HEK293 (cell line): Measurements from ENCODE around the gene AATK.

Source experiments
- CTCF ChIA-PET: fragments of 350-600 bp; formaldehyde crosslinking; extraction: SDS; loops from one replicate; lab custom pipeline; 2021; ENCODE audit warnings: antibody characterized with exemption; lab: Yijun Ruan, JAX
- POLR2A ChIA-PET: fragments of 300-600 bp; formaldehyde crosslinking; extraction: SDS; loops from one replicate; lab custom pipeline; 2020; ENCODE audit warnings: antibody characterized with exemption, inconsistent platforms; lab: Yijun Ruan, JAX
- H3K27ac ChIP-seq: fragments of 200-500 bp; sonication (Bioruptor generic); 2 replicates; pipeline ENCODE4 v1.5.1; 2014; ENCODE audit warnings: low read depth, low read length, control low read depth, inconsistent platforms; ENCODE audit errors: extremely low read depth
- H3K36me3 ChIP-seq, 2 experiments: fragments of 200-500 bp in 1 of 2; sonication (Bioruptor generic) in 1 of 2; 1 replicate in 1 of 2; 2 replicates in 1 of 2; pipeline ENCODE4 v1.5.1; 2014 to 2017; ENCODE audit warnings: inconsistent platforms in 2 of 2, low read length in 2 of 2; ENCODE audit not compliant: control insufficient read depth in 2 of 2, insufficient read depth in 1 of 2
- H3K4me1 ChIP-seq: fragments of 200-500 bp; sonication (Bioruptor generic); 2 replicates; pipeline ENCODE4 v1.5.1; 2014; ENCODE audit warnings: mild to moderate bottlenecking, low read length, inconsistent platforms; ENCODE audit not compliant: control insufficient read depth, insufficient read depth
- H3K4me3 ChIP-seq: 2 replicates; pipeline ENCODE4 v1.5.1; 2011; ENCODE audit warnings: low read depth, mild to moderate bottlenecking, control low read depth, low read length, moderate library complexity
- H3K9me3 ChIP-seq: fragments of 200-500 bp; sonication (Bioruptor generic); 2 replicates; pipeline ENCODE4 v1.5.1; 2014; ENCODE audit warnings: low read depth, low read length, inconsistent platforms; ENCODE audit not compliant: control insufficient read depth, insufficient read depth
- IKZF3 ChIP-seq: fragments of 450-650 bp; IDR thresholded peaks from 2 replicates; pipeline ENCODE4 v1.5.0; 2018; ENCODE audit warnings: missing biosample characterization, mild to moderate bottlenecking, missing genetic modification characterization, moderate library complexity
- KLF1 ChIP-seq: fragments of 450-650 bp; formaldehyde crosslinking; IDR thresholded peaks from 2 replicates; pipeline ENCODE4 v1.5.1; 2016; ENCODE audit warnings: missing biosample characterization, missing genetic modification characterization
- SP2 ChIP-seq: fragments of 450-650 bp; formaldehyde crosslinking; IDR thresholded peaks from 2 replicates; pipeline ENCODE4 v1.5.1; 2016; ENCODE audit warnings: missing biosample characterization, missing genetic modification characterization
- ZFHX2 ChIP-seq: fragments of 450-650 bp; formaldehyde crosslinking; conservative IDR thresholded peaks from 2 replicates; pipeline ENCODE4 v1.5.1; 2016; ENCODE audit warnings: missing biosample characterization, missing genetic modification characterization
- ZFP69B ChIP-seq: fragments of 450-650 bp; formaldehyde crosslinking; IDR thresholded peaks from 2 replicates; pipeline ENCODE4 v1.5.1; 2016; ENCODE audit warnings: missing biosample characterization, missing genetic modification characterization
- ZIC2 ChIP-seq: fragments of 450-650 bp; formaldehyde crosslinking; IDR thresholded peaks from 2 replicates; pipeline ENCODE4 v1.5.1; 2016; ENCODE audit warnings: missing biosample characterization, missing genetic modification characterization
- ZNF140 ChIP-seq: fragments of 450-650 bp; formaldehyde crosslinking; IDR thresholded peaks from 2 replicates; pipeline ENCODE4 v1.5.1; 2016; ENCODE audit warnings: missing biosample characterization, missing genetic modification characterization
- ZNF24 ChIP-seq: fragments of 450-650 bp; formaldehyde crosslinking; IDR thresholded peaks from 2 replicates; pipeline ENCODE4 v1.5.1; 2016; ENCODE audit warnings: missing biosample characterization, missing genetic modification characterization
- ZNF302 ChIP-seq: fragments of 450-650 bp; formaldehyde crosslinking; IDR thresholded peaks from 2 replicates; pipeline ENCODE4 v1.5.1; 2016; ENCODE audit warnings: missing biosample characterization, missing genetic modification characterization, low read depth
- ZNF311 ChIP-seq: fragments of 450-650 bp; formaldehyde crosslinking; IDR thresholded peaks from 2 replicates; pipeline ENCODE4 v1.5.1; 2017; ENCODE audit warnings: missing biosample characterization, missing genetic modification characterization, borderline replicate concordance
- ZNF335 ChIP-seq: fragments of 450-650 bp; formaldehyde crosslinking; conservative IDR thresholded peaks from 2 replicates; pipeline ENCODE4 v1.5.1; 2016; ENCODE audit warnings: missing biosample characterization, missing genetic modification characterization
- ZNF664 ChIP-seq: fragments of 450-650 bp; formaldehyde crosslinking; IDR thresholded peaks from 2 replicates; pipeline ENCODE4 v1.5.1; 2016; ENCODE audit warnings: missing biosample characterization, missing genetic modification characterization
- ZNF792 ChIP-seq: fragments of 450-650 bp; formaldehyde crosslinking; IDR thresholded peaks from 2 replicates; pipeline ENCODE4 v1.5.1; 2016; ENCODE audit warnings: missing biosample characterization, missing genetic modification characterization
- ZNF830 ChIP-seq: fragments of 450-650 bp; IDR thresholded peaks from 2 replicates; pipeline ENCODE4 v1.5.0; 2018; ENCODE audit warnings: missing biosample characterization, missing genetic modification characterization, low read depth, mild to moderate bottlenecking, moderate library complexity
- ZNF837 ChIP-seq: fragments of 450-650 bp; formaldehyde crosslinking; IDR thresholded peaks from 2 replicates; pipeline ENCODE4 v1.5.1; 2016; ENCODE audit warnings: missing biosample characterization, missing genetic modification characterization
- TF ChIP-seq, protein P1 (sequence below): fragments of 450-650 bp; formaldehyde crosslinking; IDR thresholded peaks from 2 replicates; pipeline ENCODE4 v1.5.1; 2016; ENCODE audit warnings: missing biosample characterization, missing genetic modification characterization
- TF ChIP-seq, protein P2 (sequence below): fragments of 450-650 bp; formaldehyde crosslinking; IDR thresholded peaks from 2 replicates; pipeline ENCODE4 v1.5.1; 2016; ENCODE audit warnings: missing biosample characterization, missing genetic modification characterization
- TF ChIP-seq, protein P3 (sequence below): fragments of 450-650 bp; formaldehyde crosslinking; IDR thresholded peaks from 2 replicates; pipeline ENCODE4 v1.5.1; 2016; ENCODE audit warnings: missing biosample characterization, missing genetic modification characterization
- TF ChIP-seq, protein P4 (sequence below): fragments of 450-650 bp; formaldehyde crosslinking; IDR thresholded peaks from 2 replicates; pipeline ENCODE4 v1.5.1; 2016; ENCODE audit warnings: missing biosample characterization, missing genetic modification characterization

Gene AATK

DNA sequence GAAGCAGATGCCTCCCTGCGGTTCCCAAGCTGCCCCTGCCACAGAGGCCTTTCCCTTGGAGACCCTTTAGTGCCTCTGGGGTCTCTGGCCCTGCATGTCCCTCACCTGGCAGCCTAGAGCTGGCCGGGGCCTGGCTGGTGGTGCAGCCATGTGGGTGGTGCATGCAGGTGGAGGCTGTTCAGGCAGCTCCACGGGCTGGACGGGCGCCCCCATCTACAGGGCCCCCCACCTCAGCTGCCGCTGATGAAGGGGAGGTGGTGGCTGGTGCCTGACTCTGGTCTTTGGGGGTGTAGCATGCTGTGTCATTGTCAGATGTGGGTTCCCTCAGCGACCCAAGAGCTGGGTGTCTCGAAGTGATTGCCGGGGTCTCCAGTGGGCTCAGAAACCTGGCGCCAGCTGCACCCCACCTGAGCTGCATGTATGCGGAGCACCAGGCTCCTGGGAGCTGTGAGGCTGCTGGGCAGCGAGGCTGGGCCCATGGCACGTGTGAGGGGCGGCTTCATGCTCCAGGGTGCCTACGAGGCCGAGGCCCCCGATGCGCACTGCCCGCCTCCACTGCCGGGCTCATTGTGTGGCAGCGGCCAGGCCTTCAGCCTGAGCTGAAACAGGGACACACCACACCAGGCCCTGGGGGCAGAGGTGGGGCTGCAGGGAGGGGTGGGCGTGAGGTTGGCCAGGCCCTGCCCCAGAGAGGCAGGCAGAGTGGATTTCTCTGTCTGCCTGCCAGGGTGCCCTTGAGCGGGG lies 74.1 kb downstream of the AATK start:
- TF ChIP-seq ZFHX2 (tag by site-specific recombination) (peak; percentile 40), SP2 (tag by site-specific recombination) (0 out of 2 replicates have a peak, but pooled peaks have one; percentile 22), ZFP69B (tag by site-specific recombination) (no peak), ZNF24 (tag by site-specific recombination) (no peak), ZNF140 (tag by site-specific recombination) (no peak), ZNF837 (tag by site-specific recombination) (no peak), ZNF335 (tag by site-specific recombination) (no peak), ZNF311 (no peak), ZNF664 (tag by site-specific recombination) (no peak), KLF1 (tag by site-specific recombination) (peak; percentile 99), ZNF302 (tag by site-specific recombination) (no peak), ZIC2 (tag by site-specific recombination) (0 out of 2 replicates have a peak, but pooled peaks have one; percentile 6)
- TF ChIP-seq, protein P1, sequence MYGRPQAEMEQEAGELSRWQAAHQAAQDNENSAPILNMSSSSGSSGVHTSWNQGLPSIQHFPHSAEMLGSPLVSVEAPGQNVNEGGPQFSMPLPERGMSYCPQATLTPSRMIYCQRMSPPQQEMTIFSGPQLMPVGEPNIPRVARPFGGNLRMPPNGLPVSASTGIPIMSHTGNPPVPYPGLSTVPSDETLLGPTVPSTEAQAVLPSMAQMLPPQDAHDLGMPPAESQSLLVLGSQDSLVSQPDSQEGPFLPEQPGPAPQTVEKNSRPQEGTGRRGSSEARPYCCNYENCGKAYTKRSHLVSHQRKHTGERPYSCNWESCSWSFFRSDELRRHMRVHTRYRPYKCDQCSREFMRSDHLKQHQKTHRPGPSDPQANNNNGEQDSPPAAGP: no peak; the same call in 1 of the 2 replicates
- TF ChIP-seq, protein P2, sequence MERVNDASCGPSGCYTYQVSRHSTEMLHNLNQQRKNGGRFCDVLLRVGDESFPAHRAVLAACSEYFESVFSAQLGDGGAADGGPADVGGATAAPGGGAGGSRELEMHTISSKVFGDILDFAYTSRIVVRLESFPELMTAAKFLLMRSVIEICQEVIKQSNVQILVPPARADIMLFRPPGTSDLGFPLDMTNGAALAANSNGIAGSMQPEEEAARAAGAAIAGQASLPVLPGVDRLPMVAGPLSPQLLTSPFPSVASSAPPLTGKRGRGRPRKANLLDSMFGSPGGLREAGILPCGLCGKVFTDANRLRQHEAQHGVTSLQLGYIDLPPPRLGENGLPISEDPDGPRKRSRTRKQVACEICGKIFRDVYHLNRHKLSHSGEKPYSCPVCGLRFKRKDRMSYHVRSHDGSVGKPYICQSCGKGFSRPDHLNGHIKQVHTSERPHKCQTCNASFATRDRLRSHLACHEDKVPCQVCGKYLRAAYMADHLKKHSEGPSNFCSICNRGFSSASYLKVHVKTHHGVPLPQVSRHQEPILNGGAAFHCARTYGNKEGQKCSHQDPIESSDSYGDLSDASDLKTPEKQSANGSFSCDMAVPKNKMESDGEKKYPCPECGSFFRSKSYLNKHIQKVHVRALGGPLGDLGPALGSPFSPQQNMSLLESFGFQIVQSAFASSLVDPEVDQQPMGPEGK: 0 out of 2 replicates have a peak, but pooled peaks have one; percentile 21
- TF ChIP-seq, protein P3, sequence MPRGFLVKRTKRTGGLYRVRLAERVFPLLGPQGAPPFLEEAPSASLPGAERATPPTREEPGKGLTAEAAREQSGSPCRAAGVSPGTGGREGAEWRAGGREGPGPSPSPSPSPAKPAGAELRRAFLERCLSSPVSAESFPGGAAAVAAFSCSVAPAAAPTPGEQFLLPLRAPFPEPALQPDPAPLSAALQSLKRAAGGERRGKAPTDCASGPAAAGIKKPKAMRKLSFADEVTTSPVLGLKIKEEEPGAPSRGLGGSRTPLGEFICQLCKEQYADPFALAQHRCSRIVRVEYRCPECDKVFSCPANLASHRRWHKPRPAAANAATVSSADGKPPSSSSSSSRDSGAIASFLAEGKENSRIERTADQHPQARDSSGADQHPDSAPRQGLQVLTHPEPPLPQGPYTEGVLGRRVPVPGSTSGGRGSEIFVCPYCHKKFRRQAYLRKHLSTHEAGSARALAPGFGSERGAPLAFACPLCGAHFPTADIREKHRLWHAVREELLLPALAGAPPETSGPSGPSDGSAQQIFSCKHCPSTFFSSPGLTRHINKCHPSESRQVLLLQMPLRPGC: no peak
- TF ChIP-seq, protein P4, sequence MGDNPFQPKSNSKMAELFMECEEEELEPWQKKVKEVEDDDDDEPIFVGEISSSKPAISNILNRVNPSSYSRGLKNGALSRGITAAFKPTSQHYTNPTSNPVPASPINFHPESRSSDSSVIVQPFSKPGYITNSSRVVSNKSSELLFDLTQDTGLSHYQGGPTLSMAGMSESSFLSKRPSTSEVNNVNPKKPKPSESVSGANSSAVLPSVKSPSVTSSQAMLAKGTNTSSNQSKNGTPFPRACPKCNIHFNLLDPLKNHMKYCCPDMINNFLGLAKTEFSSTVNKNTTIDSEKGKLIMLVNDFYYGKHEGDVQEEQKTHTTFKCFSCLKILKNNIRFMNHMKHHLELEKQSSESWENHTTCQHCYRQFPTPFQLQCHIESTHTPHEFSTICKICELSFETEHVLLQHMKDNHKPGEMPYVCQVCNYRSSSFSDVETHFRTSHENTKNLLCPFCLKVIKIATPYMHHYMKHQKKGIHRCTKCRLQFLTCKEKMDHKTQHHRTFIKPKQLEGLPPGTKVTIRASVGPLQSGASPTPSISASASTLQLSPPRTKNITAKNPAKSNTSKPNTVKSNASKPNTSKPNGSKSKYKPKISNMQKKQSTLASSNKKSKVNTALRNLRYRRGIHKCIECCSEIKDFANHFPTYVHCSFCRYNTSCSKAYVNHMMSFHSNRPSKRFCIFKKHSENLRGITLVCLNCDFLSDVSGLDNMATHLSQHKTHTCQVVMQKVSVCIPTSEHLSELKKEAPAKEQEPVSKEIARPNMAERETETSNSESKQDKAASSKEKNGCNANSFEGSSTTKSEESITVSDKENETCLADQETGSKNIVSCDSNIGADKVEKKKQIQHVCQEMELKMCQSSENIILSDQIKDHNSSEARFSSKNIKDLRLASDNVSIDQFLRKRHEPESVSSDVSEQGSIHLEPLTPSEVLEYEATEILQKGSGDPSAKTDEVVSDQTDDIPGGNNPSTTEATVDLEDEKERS (tag by site-specific recombination): no peak
- Histone ChIP-seq H3K36me3 (peaks cover 0 to 16% of the 10 kb centered on the region in 2 experiments; a peak in 1 of 3 replicates), H3K4me3 (no peak overlapping the region), H3K27ac (no peak overlapping the region), H3K9me3 (no peaks in the 10 kb centered on the region), H3K4me1 (peaks cover 13% of the 10 kb centered on the region)
- ChIA-PET CTCF (interaction anchor here (0.5 to 1.0 kb wide), 4 partner anchors 8 to 34 kb away, joined by 3 to 5 read pairs (median 3); no protein-coding TSS in a partner anchor), POLR2A (no interaction called here)

DNA sequence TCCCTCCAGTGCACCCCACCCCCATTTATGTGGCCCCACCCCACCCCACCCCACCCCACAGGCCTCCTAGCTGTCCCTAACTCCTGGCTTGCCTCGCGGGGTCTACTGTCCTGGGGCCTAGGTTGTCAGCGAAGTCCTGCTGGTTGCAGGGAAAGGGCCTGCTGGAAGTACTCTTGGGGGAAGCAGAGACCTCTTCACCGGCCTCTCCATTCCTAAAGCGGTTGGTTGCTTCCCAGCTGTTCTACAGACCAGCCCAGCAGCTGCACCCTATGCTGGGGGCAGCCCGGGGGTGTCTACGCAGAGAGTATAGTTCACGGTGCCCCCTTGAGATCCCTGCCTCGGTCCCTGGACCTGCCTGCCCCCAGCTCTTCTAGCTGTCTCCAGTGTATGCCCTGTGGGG lies 74.9 kb downstream of the AATK start:
- Histone ChIP-seq H3K36me3 (peaks cover 0 to 24% of the 10 kb centered on the region in 2 experiments; a peak in 1 of 3 replicates), H3K4me1 (peaks cover 12% of the 10 kb centered on the region), H3K9me3 (no peaks in the 10 kb centered on the region), H3K27ac (no peak overlapping the region), H3K4me3 (no peak overlapping the region)
- TF ChIP-seq ZNF830 (tag by site-specific recombination) (no peak), IKZF3 (tag by site-specific recombination) (no peak), ZNF792 (tag by site-specific recombination) (no peak)
- POLR2A ChIA-PET: no interaction called here
- CTCF ChIA-PET: interaction anchor here (1.0 kb wide), 1 partner anchor 8 kb away, joined by 5 read pairs; no protein-coding TSS in a partner anchor
